Hepatocyte (in vitro differentiated cells): ENCODE data around the gene TRIM61. TPM values are rescaled to one million over a fixed set of nuclear protein-coding genes. Genes with fewer than 3 reads are reported as not detected.
"Not testable (repeated sequence)": the region's sequence is repeated elsewhere in the genome, so short reads cannot be mapped to it uniquely, and the experiment has no call there.

ENCODE experiments used
- DNase-seq: peaks from one replicate; pipeline ENCODE4 v3.0.0-alpha.2; 2016; ENCODE audit warnings: low spot score
- H2AFZ ChIP-seq: fragments of 200-600 bp; sonication (generic); 2 replicates; pipeline ENCODE4 v1.6.0; 2016; ENCODE audit warnings: antibody characterized with exemption, mild to moderate bottlenecking
- H3K27ac ChIP-seq: fragments of 200-600 bp; sonication (generic); 2 replicates; pipeline ENCODE4 v1.5.1; 2016; ENCODE audit warnings: mild to moderate bottlenecking
- H3K27me3 ChIP-seq: fragments of 200-600 bp; sonication (generic); 2 replicates; pipeline ENCODE4 v1.6.1; 2016
- H3K36me3 ChIP-seq: fragments of 200-600 bp; sonication (generic); replicated peaks from 2 replicates; pipeline ENCODE4 v1.5.1; 2016; ENCODE audit warnings: low read depth; ENCODE audit not compliant: insufficient read depth
- H3K4me1 ChIP-seq: fragments of 200-600 bp; sonication (generic); 2 replicates; pipeline ENCODE4 v1.5.1; 2016; ENCODE audit warnings: mild to moderate bottlenecking, moderate library complexity; ENCODE audit not compliant: insufficient read depth
- H3K4me2 ChIP-seq: fragments of 200-600 bp; sonication (generic); 2 replicates; pipeline ENCODE4 v1.6.0; 2016
- H3K4me3 ChIP-seq: fragments of 200-600 bp; sonication (generic); 2 replicates; pipeline ENCODE4 v1.5.1; 2016; ENCODE audit warnings: mild to moderate bottlenecking
- H3K79me2 ChIP-seq: fragments of 200-600 bp; sonication (generic); 2 replicates; pipeline ENCODE4 v1.6.0; 2017; ENCODE audit warnings: mild to moderate bottlenecking
- H3K9me2 ChIP-seq: fragments of 200-600 bp; sonication (generic); replicated peaks from 2 replicates; pipeline ENCODE4 v1.6.0; 2017; ENCODE audit warnings: mild to moderate bottlenecking; ENCODE audit not compliant: insufficient read depth
- H3K9me3 ChIP-seq: fragments of 200-600 bp; sonication (generic); 2 replicates; pipeline ENCODE4 v1.5.1; 2016; ENCODE audit warnings: low read depth, mild to moderate bottlenecking
- H4K20me1 ChIP-seq: fragments of 200-600 bp; sonication (generic); 2 replicates; pipeline ENCODE4 v1.6.0; 2016; ENCODE audit warnings: mild to moderate bottlenecking; ENCODE audit not compliant: insufficient read depth, poor library complexity, severe bottlenecking
- CTCF ChIP-seq: fragments of 200-600 bp; sonication (generic); IDR thresholded peaks from 2 replicates; pipeline ENCODE4 v1.5.1; 2016; ENCODE audit warnings: antibody characterized with exemption, mild to moderate bottlenecking; ENCODE audit not compliant: poor library complexity
- EZH2 ChIP-seq: fragments of 200-600 bp; sonication (generic); IDR thresholded peaks from 2 replicates; pipeline ENCODE4 v1.6.1; 2016; ENCODE audit warnings: antibody characterized with exemption, mild to moderate bottlenecking, borderline replicate concordance
- EZH2phosphoT487 ChIP-seq: fragments of 200-600 bp; sonication (generic); IDR thresholded peaks from one replicate; pipeline ENCODE4 v1.6.1; 2018; ENCODE audit warnings: antibody characterized with exemption, mild to moderate bottlenecking, low read depth, moderate library complexity; ENCODE audit not compliant: unreplicated experiment, severe bottlenecking
- WGBS: methylation state at CpG from one replicate; pipeline ENCODE4 v1.1.6; 2016; ENCODE audit warnings: low lambda C conversion rate; ENCODE audit errors: missing lambda C conversion rate; 5-methylcytosine and 5-hydroxymethylcytosine counted together
- polyA plus RNA-seq: library from polyadenylated mRNA; unstranded; fragments of >200 nt; fragmentation: Nextera tagmentation; extraction: Ambion mirVana; gene quantifications from 2 replicates; pipeline ENCODE4 v1.2.1, GENCODE V29; 2016
- total RNA-seq: library from RNA; depleted of rRNA; stranded (reverse); fragments of >200 nt; gene quantifications from 2 replicates; pipeline ENCODE4 v1.2.3, GENCODE V29; 2014

The TRIM61 gene
- total RNA-seq, result not detected in 2 replicates
- 0.16 TPM in 1 of 2 replicates, not detected in the other for polyA plus RNA-seq

GRCh38 chr4:164977243-164978164 is at the start of gene TRIM61:
TSS of gene TRIM61 (minus strand) at chr4:164977657. CDS start at chr4:164970002, 7,655 bp downstream.
- WGBS, result 91% methylated on average over 27 of the region's 27 CpGs
- Histone ChIP-seq H2AFZ (no peak within 1 kb of the TSS), H3K9me3 (no peaks in the 10 kb centered on the region), H3K27ac (no peak within 1 kb of the TSS), H3K9me2 (no peaks in the 10 kb centered on the region), H3K4me3 (no peak within 1 kb of the TSS), H3K4me2 (no peak within 1 kb of the TSS), H3K36me3 (no peaks in the 10 kb centered on the region), H3K27me3 (no peaks in the 10 kb centered on the region), H3K79me2 (no peaks in the 10 kb centered on the region), H3K4me1 (no peaks in the 10 kb centered on the region), H4K20me1 (no peaks in the 10 kb centered on the region)
- DNase-seq, result no peak
- TF ChIP-seq EZH2, result no peak
- TF ChIP-seq EZH2phosphoT487, result no peak
- TF ChIP-seq CTCF, result no peak

GRCh38 chr4:165025782-165026181 is 48.3 kb upstream of the TRIM61 start:
- H3K4me2 ChIP-seq, H3K27ac ChIP-seq, H2AFZ ChIP-seq, H3K9me2 ChIP-seq, H3K4me3 ChIP-seq, H3K79me2 ChIP-seq, H3K9me3 ChIP-seq, H3K36me3 ChIP-seq, DNase-seq, H3K4me1 ChIP-seq, H3K27me3 ChIP-seq, H4K20me1 ChIP-seq: not testable (repeated sequence)
- WGBS, result 93% methylated on average over 8 of the region's 8 CpGs

- not testable (repeated sequence) for H3K27me3 ChIP-seq, H4K20me1 ChIP-seq, H3K4me1 ChIP-seq, DNase-seq, H3K4me2 ChIP-seq, H3K4me3 ChIP-seq, H3K79me2 ChIP-seq, H3K9me2 ChIP-seq, H3K36me3 ChIP-seq, H2AFZ ChIP-seq, H3K27ac ChIP-seq, H3K9me3 ChIP-seq
- WGBS, result 97% methylated on average over 11 of the region's 30 CpGs
These were observed 42.5 kb upstream of the TRIM61 start for GRCh38 chr4:165019995-165020394.

- H3K4me2 ChIP-seq, result no peak overlapping the region
- H3K4me1 ChIP-seq, result no peaks in the 10 kb centered on the region
- no peak for DNase-seq
- no peaks in the 10 kb centered on the region for H4K20me1 ChIP-seq
- H3K27me3 ChIP-seq, result no peaks in the 10 kb centered on the region
- TF ChIP-seq CTCF (peak; percentile 9), EZH2 (no peak)
- no peaks in the 10 kb centered on the region for H3K9me3 ChIP-seq
- H2AFZ ChIP-seq, result no peak overlapping the region
- no peaks in the 10 kb centered on the region for H3K9me2 ChIP-seq
- no peak overlapping the region for H3K4me3 ChIP-seq
- no peak overlapping the region for H3K27ac ChIP-seq
- 59% methylated on average over 5 of the region's 5 CpGs for WGBS
- H3K36me3 ChIP-seq, result no peaks in the 10 kb centered on the region
- H3K79me2 ChIP-seq, result no peaks in the 10 kb centered on the region
These were observed 39.5 kb upstream of the TRIM61 start for GRCh38 chr4:165016971-165017370.
